Measurements from ENCODE around the gene WFDC2.

The WFDC2 gene

GRCh38 chr20:45501600-45501999 is 32.0 kb downstream of the WFDC2 start:
- DNase-seq: no peak

DNA sequence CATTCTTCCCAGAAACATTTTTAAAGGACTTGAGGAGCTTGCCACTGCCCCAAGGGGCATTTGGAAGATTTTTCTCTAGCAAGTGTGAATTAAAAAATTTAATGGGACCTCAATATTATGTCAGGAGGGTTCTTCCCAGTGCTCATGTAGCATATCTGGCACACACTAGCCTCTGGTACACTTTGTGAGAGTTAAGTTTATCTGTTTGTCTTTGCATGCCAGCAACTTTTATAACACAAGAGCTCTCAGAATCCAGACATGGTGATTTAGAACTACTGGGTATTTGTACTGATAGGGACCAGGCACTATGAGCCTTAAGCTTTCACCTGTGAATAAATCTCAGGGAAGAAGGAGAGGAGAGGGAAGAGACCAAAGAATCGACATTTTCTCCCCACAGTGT is 33.0 kb downstream of the WFDC2 start:
- DNase-seq: no peak

DNA sequence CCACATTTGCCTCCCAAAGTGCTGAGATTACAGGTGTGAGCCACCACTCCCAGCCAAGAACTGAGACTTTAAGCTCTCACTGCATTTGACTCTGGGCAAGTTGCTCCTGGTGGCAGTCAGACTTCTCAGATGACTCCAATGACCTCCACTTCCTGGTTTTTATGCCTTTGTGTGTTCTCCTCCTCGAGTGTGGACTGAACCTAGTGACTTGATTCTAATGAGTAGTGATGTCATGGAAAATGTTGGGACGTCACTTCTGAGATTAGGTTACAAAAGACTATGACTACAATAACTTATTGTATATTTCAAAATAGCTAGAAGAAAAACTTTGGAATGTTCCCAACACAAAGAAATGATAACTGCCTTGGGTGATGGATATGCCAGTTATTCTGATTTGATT is 33.9 kb downstream of the WFDC2 start:
- no peak for DNase-seq

DNA sequence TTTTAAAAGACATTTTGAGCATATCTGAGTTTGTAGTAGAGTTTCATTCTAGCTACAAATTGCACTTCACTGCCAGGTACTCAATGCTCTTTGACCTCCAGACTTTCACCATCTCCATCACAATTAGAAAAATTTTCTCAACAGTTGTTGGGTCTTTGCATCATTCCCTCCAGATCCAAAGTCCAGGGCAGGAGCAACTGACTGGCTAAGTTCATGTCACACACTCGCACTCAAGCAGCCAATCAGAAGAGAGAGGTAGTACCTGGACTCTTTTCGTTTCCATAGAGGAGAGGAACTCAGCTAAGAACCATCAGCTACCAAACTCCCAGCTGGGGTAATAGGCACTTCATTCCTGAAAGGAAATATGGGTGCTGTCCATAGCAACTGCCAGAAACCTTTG is 36.8 kb downstream of the WFDC2 start:
- DNase-seq: no peak

DNA sequence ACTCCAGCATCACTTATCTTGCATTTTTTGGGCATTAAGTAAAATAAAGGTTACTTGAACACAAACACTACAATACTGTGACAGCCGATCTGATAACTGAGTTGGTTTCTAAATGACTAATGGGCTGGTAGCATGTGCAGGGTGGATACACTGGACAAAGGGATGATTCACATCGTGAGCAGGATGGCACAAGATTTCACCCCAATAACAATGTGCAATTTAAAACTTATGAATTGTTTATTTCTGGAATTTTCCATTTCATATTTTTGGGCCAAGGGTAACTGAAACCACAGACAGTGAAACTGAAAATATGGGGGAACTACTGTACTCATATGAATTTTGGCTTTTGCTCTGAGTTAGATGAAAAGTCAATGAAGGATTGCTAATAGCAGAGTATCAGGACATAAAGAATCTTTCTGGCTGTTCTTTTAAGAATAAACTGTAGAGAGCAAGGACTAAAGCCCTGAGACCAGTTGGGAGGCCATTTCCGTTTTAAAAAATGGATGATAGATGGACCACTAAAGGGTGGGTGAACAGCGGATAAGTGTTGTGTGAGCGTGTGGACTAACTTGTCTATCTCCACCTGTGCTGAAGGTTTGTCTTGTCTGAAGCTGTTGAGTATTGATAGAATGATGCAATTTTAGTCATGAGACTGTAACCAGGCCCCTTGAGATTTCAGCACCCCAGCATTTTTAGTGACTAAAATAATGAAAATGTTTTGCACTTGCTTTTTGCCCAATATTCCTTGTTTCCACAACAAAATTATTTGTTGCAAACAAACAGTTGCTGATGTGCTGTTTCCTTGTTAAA is 37.7 kb downstream of the WFDC2 start:
- DNase-seq: no peak

GRCh38 chr20:45508068-45508886 is 38.7 kb downstream of the WFDC2 start:
- no peak for DNase-seq

- DNase-seq: no peak
Measured at GRCh38 chr20:45509091-45509490, 39.5 kb downstream of the WFDC2 start.

- DNase-seq: no peak
Measured at GRCh38 chr20:45510242-45510862, 40.8 kb downstream of the WFDC2 start.

DNA sequence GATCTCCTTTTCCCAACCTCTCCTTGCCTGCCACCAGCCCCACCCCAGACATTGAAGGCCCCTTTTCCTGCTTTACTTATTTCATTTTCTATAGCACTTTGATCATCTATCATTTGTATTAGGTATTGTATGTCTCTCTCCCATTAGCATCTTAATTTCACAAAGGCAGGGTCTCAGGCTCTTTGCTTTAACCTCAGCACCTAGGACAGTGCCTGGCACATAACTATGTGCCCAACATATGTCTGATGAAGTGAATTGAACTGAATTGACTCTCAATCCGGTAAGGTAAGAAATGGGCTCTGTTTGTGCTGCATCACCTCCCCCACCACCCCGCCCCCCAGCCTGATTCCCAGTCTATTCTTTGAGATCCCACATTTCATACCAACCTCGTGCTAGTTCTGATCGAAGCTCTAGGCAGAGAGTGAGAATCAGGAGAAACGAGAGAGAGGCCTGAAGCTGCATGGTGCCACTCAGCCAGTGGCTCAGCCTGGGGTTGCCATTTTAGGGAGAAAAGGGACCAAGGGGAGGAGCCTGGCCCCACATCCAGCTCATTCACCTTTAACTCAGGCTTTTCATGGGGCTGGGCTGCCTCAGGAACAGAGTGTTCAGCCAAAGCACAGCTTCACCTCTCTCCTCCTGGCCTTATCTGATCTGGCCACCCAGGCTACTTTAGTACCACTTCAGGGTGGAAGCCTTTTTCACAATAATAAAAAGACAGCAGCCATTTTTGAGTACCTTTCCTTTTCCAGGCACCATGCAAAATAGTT is 45.8 kb downstream of the WFDC2 start, which contains the start of gene SPINT3:
Gene SPINT3, minus strand, starts transcription at position 476 of the 767 bp plus-strand sequence. Its CDS starts 14 bp downstream, at position 462.
- DNase-seq: no peak

DNA sequence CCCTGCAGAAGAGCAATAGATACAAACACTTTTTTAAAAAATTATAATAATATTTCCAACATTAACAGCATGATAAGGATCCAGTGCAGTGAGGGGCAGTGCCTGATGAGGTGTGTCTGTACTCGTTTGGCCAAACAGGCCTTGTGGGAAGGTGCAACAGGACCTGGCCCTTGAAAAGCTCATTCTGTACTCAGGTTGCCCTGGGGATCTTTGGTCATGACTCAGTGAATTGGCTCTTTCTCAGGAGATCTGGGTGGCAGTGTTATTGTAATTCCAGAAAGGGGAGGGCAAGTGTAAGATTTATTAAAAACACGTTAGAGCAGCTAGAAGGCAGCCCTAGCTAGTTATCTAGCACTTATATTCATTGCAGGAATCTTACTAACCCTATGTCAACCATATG is 48.7 kb downstream of the WFDC2 start:
- no peak for DNase-seq

- no peak for DNase-seq
Measured at GRCh38 chr20:45523821-45524220, 54.3 kb downstream of the WFDC2 start.

DNA sequence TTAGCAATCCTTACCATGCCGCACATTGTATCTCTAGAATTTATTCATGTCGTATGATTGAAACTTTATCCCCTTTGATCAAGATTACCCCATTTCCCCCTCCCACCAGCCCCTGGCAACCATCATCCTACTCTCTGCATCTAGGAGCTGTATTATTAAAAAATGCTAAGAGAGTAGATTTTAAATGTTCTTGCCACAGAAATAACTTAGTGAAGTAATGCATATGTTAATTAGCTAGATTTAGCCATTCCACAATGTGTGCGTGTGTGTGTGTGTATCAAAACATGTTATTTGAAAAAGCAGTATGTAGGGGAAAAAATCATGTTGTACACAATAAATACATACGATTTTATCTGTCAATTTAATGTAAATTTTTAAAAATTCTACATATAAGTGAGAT is 57.7 kb downstream of the WFDC2 start:
- no peak for DNase-seq
